Activated CD8-positive, alpha-beta T cell treated with anti-CD3 and anti-CD28 coated beads for 36 hours (primary cell): ENCODE measurements around the gene PPL. TPM values are rescaled to one million over a fixed set of nuclear protein-coding genes. Genes with fewer than 3 reads are reported as not detected.

ENCODE experiments used
- ATAC-seq: fragments of 200-7000 bp; cut with Tn5 transposase; one replicate; pipeline ENCODE4 v1.10.0; 2021; ENCODE audit warnings: mild to moderate bottlenecking, moderate library complexity
- CTCF ChIA-PET: fragments of 350-600 bp; sonication (Branson Sonifier 250); formaldehyde crosslinking; loops from one replicate; lab custom pipeline; 2021; ENCODE audit warnings: antibody characterized with exemption; lab: Charles Lee
- POLR2A ChIA-PET: fragments of 350-600 bp; sonication (Branson Sonifier 250); formaldehyde crosslinking; loops from one replicate; lab custom pipeline; 2021; ENCODE audit warnings: antibody characterized with exemption; lab: Charles Lee
- DNase-seq: peaks from one replicate; pipeline ENCODE4 v3.0.0-alpha.2; 2020
- H3K27ac Mint-ChIP-seq: one replicate; pipeline ENCODE4 v1.8.0; 2021; ENCODE audit warnings: mild to moderate bottlenecking, mixed read lengths
- H3K27me3 Mint-ChIP-seq: one replicate; pipeline ENCODE4 v1.8.0; 2021; ENCODE audit warnings: mixed read lengths
- H3K36me3 Mint-ChIP-seq: one replicate; pipeline ENCODE4 v1.8.0; 2021; ENCODE audit warnings: low read depth, mixed read lengths
- H3K4me1 Mint-ChIP-seq: one replicate; pipeline ENCODE4 v1.8.0; 2021; ENCODE audit warnings: low read depth, mixed read lengths
- H3K4me3 Mint-ChIP-seq: one replicate; pipeline ENCODE4 v1.8.0; 2021; ENCODE audit warnings: mild to moderate bottlenecking, moderate library complexity, mixed read lengths
- H3K9me3 Mint-ChIP-seq: one replicate; pipeline ENCODE4 v1.8.0; 2021; ENCODE audit warnings: mixed read lengths
- intact Hi-C: fragments of 100-400 bp; cut with micrococcal nuclease; formaldehyde crosslinking; loops from one replicate; pipeline ENCODE4 v1.10.0; 2022
- total RNA-seq, 2 experiments: library from RNA; stranded (reverse); gene quantifications; one replicate each; pipeline ENCODE4 v1.2.3, GENCODE V29; 2021
- TF ChIP-seq, protein P1 (sequence below): fragments of 200-600 bp; IDR thresholded peaks from one replicate; pipeline ENCODE4 v1.8.0; 2022; ENCODE audit warnings: antibody characterized with exemption, mild to moderate bottlenecking

PPL gene
- total RNA-seq, 2 experiments from 2014 or later: 0.05 TPM; not detected in 1

DNA sequence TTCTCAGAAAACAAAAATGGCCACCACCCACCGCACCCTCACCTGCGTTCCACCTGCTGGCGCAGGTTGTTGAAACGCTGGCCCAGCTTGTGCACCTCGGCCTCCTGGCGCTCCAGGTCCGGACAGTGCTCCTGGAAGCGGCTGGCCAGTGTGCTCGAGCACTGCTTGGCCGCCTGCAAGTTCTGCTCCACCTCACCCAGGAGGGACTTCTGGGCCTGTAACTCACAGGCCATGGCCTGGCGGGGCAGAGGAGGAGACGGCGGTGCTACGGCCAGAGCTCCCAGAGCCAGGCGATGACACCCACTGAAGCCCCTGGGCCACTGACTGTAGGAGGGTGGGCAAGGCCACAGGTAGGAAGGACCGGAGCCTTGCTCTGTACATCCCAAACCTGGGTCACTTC lies 46.3 kb downstream of the PPL start:
- Mint-ChIP-seq H3K36me3 (peaks cover 2% of the 10 kb centered on the region), H3K4me3 (no peak overlapping the region), H3K27me3 (no peaks in the 10 kb centered on the region), H3K4me1 (no peaks in the 10 kb centered on the region), H3K27ac (no peak overlapping the region), H3K9me3 (no peaks in the 10 kb centered on the region)
- ChIA-PET CTCF (no interaction called here), POLR2A (no interaction called here)
- intact Hi-C loops: no loop called here
- TF ChIP-seq, protein P1, sequence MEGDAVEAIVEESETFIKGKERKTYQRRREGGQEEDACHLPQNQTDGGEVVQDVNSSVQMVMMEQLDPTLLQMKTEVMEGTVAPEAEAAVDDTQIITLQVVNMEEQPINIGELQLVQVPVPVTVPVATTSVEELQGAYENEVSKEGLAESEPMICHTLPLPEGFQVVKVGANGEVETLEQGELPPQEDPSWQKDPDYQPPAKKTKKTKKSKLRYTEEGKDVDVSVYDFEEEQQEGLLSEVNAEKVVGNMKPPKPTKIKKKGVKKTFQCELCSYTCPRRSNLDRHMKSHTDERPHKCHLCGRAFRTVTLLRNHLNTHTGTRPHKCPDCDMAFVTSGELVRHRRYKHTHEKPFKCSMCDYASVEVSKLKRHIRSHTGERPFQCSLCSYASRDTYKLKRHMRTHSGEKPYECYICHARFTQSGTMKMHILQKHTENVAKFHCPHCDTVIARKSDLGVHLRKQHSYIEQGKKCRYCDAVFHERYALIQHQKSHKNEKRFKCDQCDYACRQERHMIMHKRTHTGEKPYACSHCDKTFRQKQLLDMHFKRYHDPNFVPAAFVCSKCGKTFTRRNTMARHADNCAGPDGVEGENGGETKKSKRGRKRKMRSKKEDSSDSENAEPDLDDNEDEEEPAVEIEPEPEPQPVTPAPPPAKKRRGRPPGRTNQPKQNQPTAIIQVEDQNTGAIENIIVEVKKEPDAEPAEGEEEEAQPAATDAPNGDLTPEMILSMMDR: no peak
- ATAC-seq (no peak), DNase-seq (no peak)

DNA sequence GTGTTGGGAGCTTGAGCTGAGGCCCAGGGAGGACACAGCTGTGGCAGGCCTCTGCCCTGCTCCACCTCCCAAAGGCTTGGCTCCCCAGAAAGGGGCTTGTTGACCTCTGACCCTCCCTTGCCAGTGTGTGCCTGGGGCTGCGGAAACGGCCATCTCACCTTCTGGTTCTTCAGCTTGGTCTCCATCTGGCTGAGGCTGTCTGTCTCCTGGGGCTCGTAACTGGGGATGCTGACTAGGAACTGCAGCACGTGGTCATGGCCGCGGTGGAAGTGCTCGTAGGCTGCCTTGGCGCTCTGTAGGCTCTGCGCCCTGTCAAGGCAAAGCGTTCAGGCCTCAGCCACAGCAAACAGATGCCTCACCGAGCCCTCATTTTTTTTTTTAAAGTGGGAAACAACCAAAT lies 46.9 kb downstream of the PPL start:
- H3K27me3 Mint-ChIP-seq: no peaks in the 10 kb centered on the region
- no peaks in the 10 kb centered on the region for H3K9me3 Mint-ChIP-seq
- DNase-seq (no peak), ATAC-seq (no peak)
- intact Hi-C loops: no loop called here
- TF ChIP-seq, protein P1: no peak
- no peaks in the 10 kb centered on the region for H3K4me1 Mint-ChIP-seq
- ChIA-PET POLR2A (no interaction called here), CTCF (no interaction called here)
- H3K36me3 Mint-ChIP-seq: peaks cover 2% of the 10 kb centered on the region
- no peak overlapping the region for H3K27ac Mint-ChIP-seq
- no peak overlapping the region for H3K4me3 Mint-ChIP-seq

DNA sequence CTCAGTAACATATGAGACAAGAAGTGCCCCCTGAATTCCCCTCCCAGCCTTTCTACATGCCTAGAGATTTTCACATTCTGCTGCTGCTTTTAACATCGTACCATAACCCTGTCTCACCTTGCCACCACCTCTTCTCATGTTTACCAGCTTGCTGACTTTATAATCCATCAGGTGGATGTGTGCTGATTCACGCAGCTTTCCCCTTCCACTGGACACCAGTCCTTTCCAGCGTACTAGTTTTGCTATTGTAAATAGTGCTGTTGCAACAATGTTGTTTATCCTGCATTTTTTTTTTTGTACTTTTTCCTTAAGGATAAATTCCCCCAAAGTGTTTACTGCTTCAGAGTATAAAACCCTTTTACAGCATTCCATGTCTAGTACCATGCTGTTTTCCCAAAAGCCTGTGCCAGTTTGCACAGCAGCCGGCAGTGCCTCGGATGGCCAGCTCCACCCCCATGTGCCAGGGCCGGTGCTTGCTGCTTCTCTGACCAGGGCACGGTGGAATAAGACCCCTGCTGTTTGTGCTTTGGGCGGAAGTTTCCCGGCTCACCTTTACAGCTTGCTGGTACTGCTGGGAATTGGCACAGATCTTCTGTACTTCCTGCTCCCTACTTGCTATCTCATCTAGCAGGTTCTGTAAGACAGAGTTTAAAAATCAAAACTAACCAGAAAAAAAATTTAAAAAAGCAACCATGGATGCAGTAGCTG lies 48.4 kb downstream of the PPL start:
- DNase-seq (no peak), ATAC-seq (no peak)
- Mint-ChIP-seq H3K4me1 (no peaks in the 10 kb centered on the region), H3K36me3 (peaks cover 11% of the 10 kb centered on the region), H3K27me3 (no peaks in the 10 kb centered on the region), H3K4me3 (no peak overlapping the region), H3K27ac (no peak overlapping the region), H3K9me3 (no peaks in the 10 kb centered on the region)
- ChIA-PET POLR2A (no interaction called here), CTCF (no interaction called here)
- TF ChIP-seq, protein P1: no peak
- intact Hi-C loops: no loop called here

DNA sequence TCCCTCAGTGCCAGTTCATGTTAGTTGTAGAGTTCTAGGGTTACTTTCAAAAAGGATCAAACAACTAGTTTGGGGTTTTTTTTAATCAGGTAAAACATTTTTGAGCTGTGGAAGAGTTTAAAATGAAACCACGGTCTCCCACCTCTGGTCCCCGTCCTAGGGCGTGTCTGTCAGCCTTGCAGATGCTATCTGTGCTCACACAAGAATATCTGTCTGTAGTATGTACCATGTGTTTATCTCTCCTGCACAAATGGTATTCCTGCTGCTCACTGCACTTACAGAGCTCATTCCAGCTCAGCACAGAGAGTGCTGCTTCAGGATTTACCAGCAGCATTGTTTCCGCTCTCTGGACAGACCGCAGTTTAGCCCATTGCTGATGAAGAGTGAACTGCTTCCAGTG lies 50.8 kb downstream of the PPL start:
- no peak overlapping the region for H3K4me3 Mint-ChIP-seq
- CTCF ChIA-PET: no interaction called here

More for the DNA sequence above, 50.8 kb downstream of the PPL start:
- TF ChIP-seq, protein P1: no peak
- DNase-seq (no peak), ATAC-seq (no peak)
- Mint-ChIP-seq H3K27ac (no peak overlapping the region), H3K27me3 (no peaks in the 10 kb centered on the region), H3K4me1 (no peaks in the 10 kb centered on the region), H3K9me3 (no peaks in the 10 kb centered on the region), H3K36me3 (peaks cover 23% of the 10 kb centered on the region)
- POLR2A ChIA-PET: no interaction called here
- intact Hi-C loops: no loop called here
